GM12878 (cell line): Measurements from ENCODE around the gene ERCC4. TPM values are rescaled to one million over a fixed set of nuclear protein-coding genes. Genes with fewer than 3 reads are reported as not detected.

Source experiments
- ATF2 ChIP-seq: IDR thresholded peaks from 2 replicates; pipeline ENCODE4 v1.6.1; 2012; ENCODE audit warnings: low read length, inconsistent platforms
- ATF7 ChIP-seq: fragments of 450-650 bp; IDR thresholded peaks from 2 replicates; pipeline ENCODE4 v1.6.1; 2016; ENCODE audit warnings: low read depth, mild to moderate bottlenecking
- BCL11A ChIP-seq: IDR thresholded peaks from 2 replicates; pipeline ENCODE4 v1.6.1; 2011; ENCODE audit warnings: low read depth, low read length
- BHLHE40 ChIP-seq, 2 experiments: fragments of 450-650 bp in 1 of 2; IDR thresholded peaks; 2 replicates each; pipeline ENCODE4 v1.6.1; 2011 to 2017; ENCODE audit warnings: low read depth in 2 of 2, borderline replicate concordance in 1 of 2, improper control_type of control experiment in 1 of 2, low read length in 1 of 2, mild to moderate bottlenecking in 1 of 2
- CHD1 ChIP-seq: IDR thresholded peaks from 2 replicates; pipeline ENCODE4 v1.6.1; 2012; ENCODE audit warnings: low read depth, low read length, improper control_type of control experiment
- NFIC ChIP-seq: IDR thresholded peaks from 2 replicates; pipeline ENCODE4 v1.6.1; 2012; ENCODE audit warnings: low read depth, mild to moderate bottlenecking, inconsistent platforms, low read length, moderate library complexity
- RAD21 ChIP-seq: IDR thresholded peaks from 2 replicates; pipeline ENCODE4 v1.6.1; 2011; ENCODE audit warnings: mild to moderate bottlenecking, low read depth, low read length, moderate library complexity; ENCODE audit not compliant: insufficient read depth
- TAF1 ChIP-seq: IDR thresholded peaks from 2 replicates; pipeline ENCODE4 v1.6.1; 2011; ENCODE audit warnings: mild to moderate bottlenecking, low read depth, low read length, borderline replicate concordance
- ZBED1 ChIP-seq: IDR thresholded peaks from 2 replicates; pipeline ENCODE4 v1.6.1; 2016; ENCODE audit warnings: borderline replicate concordance
- polyA plus RNA-seq, 11 experiments: library from polyadenylated mRNA; depleted of rRNA in 4 of 11; unstranded in 6 of 11; stranded (reverse) in 5 of 11; fragments of >200 nt; fragmentation: Nextera tagmentation in 4 of 11; fragmentation: Illumina TruSeq in 1 of 11; extraction: Ambion mirVana in 4 of 11; extraction: Trizol in 1 of 11; gene quantifications; 1 replicate in 1 of 11; 2 replicates in 10 of 11; pipeline versions ENCODE4 v1.2.1 to v1.2.3, GENCODE V29; 2011 to 2016; ENCODE audit warnings: inconsistent platforms in 2 of 11, missing spikeins in 2 of 11, low read depth in 1 of 11
- total RNA-seq, 4 experiments: library from RNA; depleted of rRNA in 3 of 4; stranded (reverse); fragments of >200 nt in 3 of 4; fragmentation: Illumina TruSeq in 1 of 4; extraction: Trizol in 1 of 4; gene quantifications; 2 replicates each; pipeline versions ENCODE4 v1.2.1 to v1.2.3, GENCODE V29; 2013 to 2021
- TF ChIP-seq, protein P1 (sequence below): fragments of 450-650 bp; IDR thresholded peaks from 2 replicates; pipeline ENCODE4 v1.6.1; 2017; ENCODE audit warnings: mild to moderate bottlenecking, moderate library complexity
- TF ChIP-seq, protein P2 (sequence below): fragments of 450-650 bp; IDR thresholded peaks from 2 replicates; pipeline ENCODE4 v1.6.1; 2017; ENCODE audit warnings: low read depth, mild to moderate bottlenecking, moderate library complexity

The ERCC4 gene
- total and polyA plus RNA-seq, 10 of the 15 experiments (the other 5 are each of a cell fraction or from before 2014, with no cell fraction given) = 4.7 to 24.6 (median 8.9) TPM

- TF ChIP-seq, protein P1, sequence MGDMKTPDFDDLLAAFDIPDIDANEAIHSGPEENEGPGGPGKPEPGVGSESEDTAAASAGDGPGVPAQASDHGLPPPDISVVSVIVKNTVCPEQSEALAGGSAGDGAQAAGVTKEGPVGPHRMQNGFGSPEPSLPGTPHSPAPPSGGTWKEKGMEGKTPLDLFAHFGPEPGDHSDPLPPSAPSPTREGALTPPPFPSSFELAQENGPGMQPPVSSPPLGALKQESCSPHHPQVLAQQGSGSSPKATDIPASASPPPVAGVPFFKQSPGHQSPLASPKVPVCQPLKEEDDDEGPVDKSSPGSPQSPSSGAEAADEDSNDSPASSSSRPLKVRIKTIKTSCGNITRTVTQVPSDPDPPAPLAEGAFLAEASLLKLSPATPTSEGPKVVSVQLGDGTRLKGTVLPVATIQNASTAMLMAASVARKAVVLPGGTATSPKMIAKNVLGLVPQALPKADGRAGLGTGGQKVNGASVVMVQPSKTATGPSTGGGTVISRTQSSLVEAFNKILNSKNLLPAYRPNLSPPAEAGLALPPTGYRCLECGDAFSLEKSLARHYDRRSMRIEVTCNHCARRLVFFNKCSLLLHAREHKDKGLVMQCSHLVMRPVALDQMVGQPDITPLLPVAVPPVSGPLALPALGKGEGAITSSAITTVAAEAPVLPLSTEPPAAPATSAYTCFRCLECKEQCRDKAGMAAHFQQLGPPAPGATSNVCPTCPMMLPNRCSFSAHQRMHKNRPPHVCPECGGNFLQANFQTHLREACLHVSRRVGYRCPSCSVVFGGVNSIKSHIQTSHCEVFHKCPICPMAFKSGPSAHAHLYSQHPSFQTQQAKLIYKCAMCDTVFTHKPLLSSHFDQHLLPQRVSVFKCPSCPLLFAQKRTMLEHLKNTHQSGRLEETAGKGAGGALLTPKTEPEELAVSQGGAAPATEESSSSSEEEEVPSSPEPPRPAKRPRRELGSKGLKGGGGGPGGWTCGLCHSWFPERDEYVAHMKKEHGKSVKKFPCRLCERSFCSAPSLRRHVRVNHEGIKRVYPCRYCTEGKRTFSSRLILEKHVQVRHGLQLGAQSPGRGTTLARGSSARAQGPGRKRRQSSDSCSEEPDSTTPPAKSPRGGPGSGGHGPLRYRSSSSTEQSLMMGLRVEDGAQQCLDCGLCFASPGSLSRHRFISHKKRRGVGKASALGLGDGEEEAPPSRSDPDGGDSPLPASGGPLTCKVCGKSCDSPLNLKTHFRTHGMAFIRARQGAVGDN = peak; percentile 66
- TF ChIP-seq ATF7 = 0 out of 2 replicates have a peak, but pooled peaks have one; percentile 8
- TF ChIP-seq BCL11A = 0 out of 2 replicates have a peak, but pooled peaks have one; percentile 6
- peak; percentile 20; the same call in 1 of the 2 replicates for TF ChIP-seq NFIC
- TF ChIP-seq BHLHE40 (IDR thresholded peaks at IDR 0.05; ENCODE audit: borderline replicate concordance in 1 of 2, low read depth in 2 of 2, low read length in 1 of 2) = peak in 1 of 2 experiments; percentile 30; a peak in 1 of 4 replicates
- 0 out of 2 replicates have a peak, but pooled peaks have one; percentile 6 for TF ChIP-seq ZBED1
- TF ChIP-seq CHD1 = no peak
- TF ChIP-seq TAF1 = 0 out of 2 replicates have a peak, but pooled peaks have one; percentile 16
- TF ChIP-seq ATF2 = 0 out of 2 replicates have a peak, but pooled peaks have one; percentile 7
- TF ChIP-seq RAD21 = no peak
- TF ChIP-seq, protein P2, sequence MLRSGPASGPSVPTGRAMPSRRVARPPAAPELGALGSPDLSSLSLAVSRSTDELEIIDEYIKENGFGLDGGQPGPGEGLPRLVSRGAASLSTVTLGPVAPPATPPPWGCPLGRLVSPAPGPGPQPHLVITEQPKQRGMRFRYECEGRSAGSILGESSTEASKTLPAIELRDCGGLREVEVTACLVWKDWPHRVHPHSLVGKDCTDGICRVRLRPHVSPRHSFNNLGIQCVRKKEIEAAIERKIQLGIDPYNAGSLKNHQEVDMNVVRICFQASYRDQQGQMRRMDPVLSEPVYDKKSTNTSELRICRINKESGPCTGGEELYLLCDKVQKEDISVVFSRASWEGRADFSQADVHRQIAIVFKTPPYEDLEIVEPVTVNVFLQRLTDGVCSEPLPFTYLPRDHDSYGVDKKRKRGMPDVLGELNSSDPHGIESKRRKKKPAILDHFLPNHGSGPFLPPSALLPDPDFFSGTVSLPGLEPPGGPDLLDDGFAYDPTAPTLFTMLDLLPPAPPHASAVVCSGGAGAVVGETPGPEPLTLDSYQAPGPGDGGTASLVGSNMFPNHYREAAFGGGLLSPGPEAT = no peak
- TF ChIP-seq, all 136 proteins: peak for 12
Measured at GRCh38 chr16:13956635-13957196, 36.8 kb downstream of the ERCC4 start (continued).
